Measurements from ENCODE around the gene SERPINA6.
"Not testable (repeated sequence)": the region's sequence is repeated elsewhere in the genome, so short reads cannot be mapped to it uniquely, and the experiment has no call there.

Gene SERPINA6

GRCh38 chr14:94354190-94354589 lies 31.1 kb upstream of the SERPINA6 start:
- DNase-seq, result not testable (repeated sequence)

DNA sequence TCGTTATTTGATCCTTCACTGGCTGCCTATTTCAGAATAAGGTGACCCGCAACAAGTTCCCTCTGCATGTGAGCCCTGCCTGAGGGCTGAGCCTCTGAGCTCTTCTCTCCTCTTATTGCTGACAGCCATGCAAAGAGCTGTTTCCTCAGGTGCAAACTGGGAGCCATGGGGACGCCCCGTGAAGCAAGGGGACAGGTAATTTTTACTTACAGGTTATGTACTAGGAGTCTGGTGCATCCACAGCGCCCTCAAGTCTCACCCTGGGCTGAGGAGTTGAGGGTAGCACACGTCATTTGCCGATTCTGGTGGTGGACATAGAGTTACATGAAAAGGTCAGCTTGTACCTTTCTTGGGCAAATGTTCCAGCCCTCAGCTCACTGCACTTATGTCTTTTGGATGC lies 26.1 kb upstream of the SERPINA6 start:
- no peak for DNase-seq

GRCh38 chr14:94348836-94349235 lies 25.7 kb upstream of the SERPINA6 start:
- no peak for DNase-seq

GRCh38 chr14:94346841-94347240 lies 23.7 kb upstream of the SERPINA6 start:
- DNase-seq, result no peak

GRCh38 chr14:94346065-94346786 lies 23.1 kb upstream of the SERPINA6 start:
- not testable (repeated sequence) for DNase-seq

GRCh38 chr14:94345344-94346064 lies 22.4 kb upstream of the SERPINA6 start:
- DNase-seq, result no peak

DNA sequence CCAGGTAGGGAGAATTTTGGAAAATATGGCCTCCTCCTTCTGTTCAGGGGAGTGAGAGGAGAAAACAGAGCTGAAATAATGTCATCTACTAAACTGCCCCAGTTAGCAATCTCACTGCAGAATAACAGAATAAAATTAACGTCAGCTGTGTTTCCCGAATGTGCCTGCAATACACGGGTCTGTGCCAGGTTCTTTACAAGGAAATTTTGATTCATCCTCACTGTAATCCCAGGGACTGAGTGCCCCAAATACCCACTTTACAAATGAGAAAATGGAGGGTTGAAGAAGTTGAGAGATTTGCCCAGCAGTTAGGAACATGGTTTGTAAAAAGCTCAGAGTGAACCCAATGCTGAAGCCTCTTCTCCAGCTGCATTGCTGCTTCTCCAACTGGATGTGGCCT lies 21.3 kb upstream of the SERPINA6 start:
- DNase-seq, result peak in 1 of 2 donors; percentile 1

DNA sequence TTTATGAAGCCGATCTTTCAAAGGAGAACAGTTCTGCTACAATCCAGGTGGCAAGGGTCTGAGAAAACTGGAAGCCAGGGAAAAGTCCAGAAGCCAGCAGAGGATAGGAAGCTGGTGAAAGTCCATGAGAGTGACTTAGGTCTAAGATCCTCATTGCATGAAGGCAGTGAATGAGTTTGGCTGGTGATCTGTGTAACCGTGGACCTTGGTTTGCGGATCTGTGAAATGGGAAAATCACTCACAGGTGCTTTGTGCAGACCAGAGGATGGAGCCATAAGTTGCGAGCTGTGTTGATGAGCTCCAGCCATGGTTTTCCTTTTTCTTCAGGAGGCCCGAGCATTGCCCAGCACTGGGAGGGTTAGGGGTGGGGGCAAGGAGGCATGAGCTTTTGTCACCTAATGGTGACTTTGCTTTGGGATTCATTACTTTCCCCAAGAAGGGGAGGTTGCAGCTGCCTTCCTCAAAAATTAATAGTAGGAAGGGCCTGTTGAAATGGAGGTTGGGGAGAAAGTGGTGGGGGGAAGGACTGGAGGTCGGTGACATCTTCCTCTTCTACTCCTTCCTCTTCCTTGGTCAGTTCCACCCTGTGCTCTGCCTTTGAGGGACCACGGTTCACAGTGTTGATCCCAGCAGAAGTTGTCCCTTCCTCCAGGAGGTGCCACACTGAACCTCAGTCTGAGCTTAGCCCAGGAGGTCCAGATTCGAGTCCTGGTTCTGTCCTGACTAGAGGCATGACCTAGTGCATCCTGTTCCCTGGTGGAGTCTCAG lies 20.3 kb upstream of the SERPINA6 start:
- DNase-seq, result no peak

DNA sequence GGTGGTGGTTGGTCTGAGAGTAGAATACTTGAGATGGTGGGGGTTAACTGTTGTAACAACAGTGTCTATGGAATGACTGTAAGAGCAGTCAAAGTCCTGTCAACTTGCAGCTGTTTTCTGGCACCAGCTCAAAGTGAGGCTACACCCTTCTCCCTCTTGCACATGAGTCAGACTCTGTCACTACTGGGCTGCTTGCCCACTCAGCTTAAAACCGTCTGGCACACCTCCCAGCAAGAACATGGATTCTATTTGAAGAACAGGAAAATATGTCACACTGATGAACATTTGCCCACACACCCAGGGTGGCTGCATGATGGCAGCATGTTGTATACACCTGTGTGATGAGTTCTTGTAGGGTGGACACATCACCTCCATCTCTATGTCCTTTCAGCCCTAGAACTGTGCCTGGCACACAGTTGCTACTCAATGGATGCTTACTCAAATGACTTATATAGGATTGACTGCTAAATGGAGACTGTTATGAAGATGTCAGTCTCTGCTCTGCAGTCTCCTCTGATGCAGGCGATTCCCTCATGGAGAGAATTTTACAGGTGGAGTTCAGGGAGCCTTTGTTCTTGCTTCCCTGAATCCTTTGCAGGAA lies 19.3 kb upstream of the SERPINA6 start:
- peak in 1 of 2 donors; percentile 14 for DNase-seq

DNA sequence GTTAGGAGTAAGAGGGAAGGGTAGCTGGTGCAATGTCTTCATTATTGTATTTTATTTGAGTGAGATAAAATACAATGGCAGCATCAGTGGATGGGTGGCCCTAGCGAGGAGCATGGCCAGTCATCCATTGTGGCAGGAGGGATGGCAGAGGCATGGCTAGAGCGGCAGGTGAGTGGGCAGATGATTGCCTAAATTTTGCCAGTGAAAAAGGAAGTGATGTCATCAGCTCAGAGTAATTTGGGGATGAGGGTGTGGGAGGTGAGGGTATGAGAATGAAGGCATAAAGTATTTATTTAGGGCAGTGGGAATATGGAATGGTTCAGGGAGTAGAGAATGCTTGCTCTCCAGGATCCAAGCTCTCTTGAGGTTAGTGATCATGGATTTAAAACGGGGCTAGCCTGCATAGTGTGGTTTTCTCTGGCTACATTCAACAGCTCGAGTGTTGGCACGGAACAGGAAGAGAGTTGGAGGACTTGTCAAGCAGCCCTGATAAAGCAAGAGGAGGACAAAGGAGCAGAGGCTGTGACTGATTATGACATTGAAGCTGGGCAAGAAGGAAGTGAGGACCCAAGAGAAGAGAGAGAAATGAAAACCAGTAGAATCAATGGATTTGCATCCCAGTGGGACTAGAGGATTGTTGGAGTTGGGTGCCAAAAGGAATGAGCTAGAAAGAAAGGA lies 18.7 kb upstream of the SERPINA6 start:
- DNase-seq, result no peak

DNA sequence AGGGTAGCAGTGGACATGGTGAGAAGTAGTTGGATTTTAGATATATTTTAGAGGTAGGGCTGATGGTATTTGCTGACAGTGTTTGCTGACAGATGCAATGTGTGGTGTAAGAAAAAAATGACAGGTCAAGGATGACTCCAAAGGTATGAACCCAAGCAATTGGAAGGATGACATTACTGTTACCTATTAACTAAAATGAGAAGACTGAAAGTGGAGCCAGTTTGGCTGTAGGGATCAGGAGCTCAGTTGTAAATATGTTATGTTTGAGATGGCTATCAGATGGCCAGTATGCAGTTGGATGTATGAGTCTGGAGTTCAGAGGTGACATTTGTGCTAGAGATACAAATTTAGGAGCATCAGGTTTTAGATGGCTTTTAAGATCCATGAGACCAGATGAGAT lies 17.4 kb upstream of the SERPINA6 start:
- no peak for DNase-seq

GRCh38 chr14:94338023-94338422 lies 14.9 kb upstream of the SERPINA6 start:
- DNase-seq, result no peak

- no peak for DNase-seq
Observed at GRCh38 chr14:94337274-94337673, 14.1 kb upstream of the SERPINA6 start.

- DNase-seq, result no peak
Observed at GRCh38 chr14:94334872-94335271, 11.7 kb upstream of the SERPINA6 start.

DNA sequence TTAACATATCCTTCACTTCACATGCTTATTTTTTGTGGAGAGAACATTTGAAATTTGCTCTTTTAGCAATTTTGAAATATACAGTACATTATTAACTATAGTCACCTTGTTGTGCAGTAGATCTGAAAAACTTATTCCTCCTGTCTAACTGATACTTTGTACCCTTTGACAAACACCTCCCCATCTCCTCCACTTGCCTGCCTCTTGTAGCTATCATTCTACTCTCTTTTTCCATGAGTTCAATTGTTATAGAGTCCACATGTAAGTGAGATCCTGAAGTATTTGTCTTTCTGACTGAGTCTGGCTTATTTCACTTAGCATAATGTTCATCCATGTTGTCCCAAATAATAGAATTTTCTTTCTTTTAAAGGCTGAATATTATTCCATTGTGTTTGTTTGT lies 9.5 kb upstream of the SERPINA6 start:
- DNase-seq, result no peak

- no peak for DNase-seq
Observed at GRCh38 chr14:94332063-94332583, 9.0 kb upstream of the SERPINA6 start.

DNA sequence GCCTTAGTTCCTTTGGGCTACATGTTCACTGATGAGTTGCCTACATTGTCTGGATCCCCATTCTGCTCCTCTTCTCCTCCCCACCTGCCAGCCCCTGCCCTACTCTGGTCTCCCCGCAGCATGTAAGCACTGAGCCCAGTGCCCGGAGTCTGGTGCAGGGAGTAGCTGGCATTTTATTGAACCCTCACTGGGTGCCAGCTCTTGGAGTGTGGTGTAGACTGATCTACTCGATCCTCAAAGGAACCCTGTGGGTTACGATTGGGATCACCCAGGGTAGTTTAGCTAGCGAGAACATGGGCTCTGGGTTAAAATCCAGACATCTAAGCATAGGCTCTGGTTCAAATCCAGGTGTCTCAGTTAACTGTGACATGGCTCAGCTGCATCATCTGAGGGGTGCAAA lies 8.3 kb upstream of the SERPINA6 start:
- no peak for DNase-seq

- DNase-seq, result no peak
Observed at GRCh38 chr14:94330857-94331256, 7.7 kb upstream of the SERPINA6 start.

DNA sequence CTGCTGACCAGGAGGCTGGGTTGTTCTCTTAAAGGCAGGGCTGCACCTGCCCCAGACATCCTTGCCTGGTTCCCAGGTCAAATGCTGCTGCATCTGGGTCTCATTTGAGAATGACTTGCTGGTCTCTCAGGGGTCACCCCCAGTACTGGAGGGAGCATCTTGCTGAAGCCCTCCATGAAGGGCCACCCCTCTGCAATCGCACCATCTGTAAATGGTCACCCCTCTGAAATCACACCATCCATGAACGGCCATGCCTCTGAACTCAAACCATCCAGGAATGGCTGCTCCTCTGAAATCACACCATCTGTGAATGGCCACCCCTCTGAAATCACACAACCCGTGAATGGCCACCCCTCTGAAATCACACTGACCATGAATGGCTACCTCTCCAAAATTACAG lies 7.3 kb upstream of the SERPINA6 start:
- no peak for DNase-seq

DNA sequence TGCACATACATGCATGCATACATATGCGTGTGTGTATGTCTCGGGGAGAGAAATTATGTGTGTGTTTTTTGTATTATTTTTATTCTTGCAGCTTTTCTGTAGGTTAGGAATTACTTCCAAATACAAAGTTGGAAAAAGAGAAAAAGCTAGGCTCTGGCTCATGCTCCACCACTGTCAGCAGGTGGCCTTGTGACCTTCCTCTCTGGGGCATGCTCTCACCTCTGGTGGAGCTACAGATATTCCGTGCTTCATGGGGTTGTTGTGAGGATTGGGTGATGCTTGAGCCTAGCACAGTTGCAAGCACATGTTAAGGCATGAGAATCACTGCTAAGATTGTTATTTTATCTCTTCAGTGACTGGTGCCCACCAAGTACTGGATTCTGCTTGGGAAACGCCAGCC lies 6.7 kb upstream of the SERPINA6 start:
- no peak for DNase-seq

- no peak for DNase-seq
Observed at GRCh38 chr14:94328196-94328595, 5.1 kb upstream of the SERPINA6 start.

Measured in hippocampal formation (tissue), 2 donors.